ENCODE results near the gene ITCH.
"Not testable (repeated sequence)": the region's sequence is repeated elsewhere in the genome, so short reads cannot be mapped to it uniquely, and the experiment has no call there.

The ITCH gene

DNA sequence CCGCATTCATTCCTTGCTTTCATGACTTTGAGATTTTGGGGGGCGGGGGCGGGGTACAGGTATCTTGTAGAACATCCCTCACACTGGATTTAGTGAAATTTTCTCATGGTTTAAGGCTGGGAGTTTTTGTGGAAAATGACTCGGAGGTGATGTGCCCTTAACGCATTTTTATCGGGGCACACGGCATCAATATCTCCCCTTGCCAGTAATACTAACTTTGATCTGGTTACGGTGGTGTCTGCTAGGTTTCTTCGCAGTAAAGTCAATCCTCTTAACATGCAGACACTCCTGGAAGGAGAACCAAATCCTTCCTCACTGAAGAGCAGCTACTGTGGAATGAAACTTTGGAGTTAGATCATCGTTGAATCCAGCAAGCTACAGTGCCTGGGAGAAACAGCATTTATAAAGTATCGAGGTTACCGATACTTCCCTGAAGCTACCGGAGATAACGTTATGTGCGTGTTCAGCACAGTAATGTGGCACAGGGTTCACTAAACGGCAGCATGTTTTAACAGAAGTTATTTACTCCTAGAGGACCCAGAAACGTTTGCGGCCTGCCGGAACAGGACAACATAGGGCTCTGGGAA is 151.9 kb downstream of the ITCH start:
- no peak for DNase-seq

GRCh38 chr20:34515484-34516246 is 152.6 kb downstream of the ITCH start:
- DNase-seq, result peak; percentile 83

DNA sequence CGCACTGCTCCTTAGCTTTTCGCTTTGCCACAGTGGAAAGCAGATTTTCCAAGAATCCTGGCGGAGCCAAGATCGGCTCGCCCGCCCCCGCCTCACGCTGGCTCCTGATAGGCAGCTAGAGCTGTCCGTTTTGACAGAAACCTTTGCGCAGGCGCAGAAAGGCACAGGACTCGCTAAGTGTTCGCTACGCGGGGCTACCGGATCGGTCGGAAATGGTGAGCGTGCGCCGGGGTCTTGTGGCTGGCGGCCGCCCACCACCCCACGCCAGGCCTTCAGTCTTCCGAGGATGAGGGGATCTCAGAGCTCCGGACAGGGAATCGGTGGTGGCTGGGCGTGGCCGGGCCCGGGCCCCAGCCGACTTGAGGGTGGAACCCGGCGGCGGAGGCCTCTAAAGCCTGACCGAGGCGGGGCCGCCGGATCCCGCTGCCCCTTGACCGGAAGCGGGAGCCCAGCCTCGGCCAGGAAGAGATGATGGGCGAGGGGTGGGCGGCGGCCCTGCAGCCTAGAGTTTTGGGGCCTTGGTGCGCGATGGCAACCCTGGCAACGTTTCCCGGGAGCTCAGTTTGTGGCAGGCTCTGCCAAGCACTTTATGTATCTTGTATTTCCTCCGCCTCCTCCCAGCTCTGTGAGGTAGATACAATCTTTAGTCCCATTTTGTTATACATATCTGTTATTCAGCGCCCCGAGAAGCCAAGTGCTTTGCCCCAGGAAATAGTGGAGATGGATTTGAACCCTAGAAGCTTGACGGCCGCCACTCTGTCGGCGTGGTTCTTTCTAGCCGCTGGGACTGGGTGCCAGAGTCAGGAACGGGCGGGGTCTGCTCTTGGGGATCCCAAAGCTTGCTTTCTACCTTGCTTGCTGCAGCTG is 153.4 kb downstream of the ITCH start, which contains the start of gene DYNLRB1:
Gene DYNLRB1, plus strand, starts transcription at position 176 of the 867 bp plus-strand sequence. Its CDS starts 37 bp downstream, at position 213.
- DNase-seq, result peak; percentile 95

GRCh38 chr20:34517114-34517505 is 154.0 kb downstream of the ITCH start:
- peak; percentile 37 for DNase-seq

GRCh38 chr20:34518863-34519262 is 155.8 kb downstream of the ITCH start:
- not testable (repeated sequence) for DNase-seq

- not testable (repeated sequence) for DNase-seq
These were observed 156.8 kb downstream of the ITCH start for GRCh38 chr20:34519841-34520240.

DNA sequence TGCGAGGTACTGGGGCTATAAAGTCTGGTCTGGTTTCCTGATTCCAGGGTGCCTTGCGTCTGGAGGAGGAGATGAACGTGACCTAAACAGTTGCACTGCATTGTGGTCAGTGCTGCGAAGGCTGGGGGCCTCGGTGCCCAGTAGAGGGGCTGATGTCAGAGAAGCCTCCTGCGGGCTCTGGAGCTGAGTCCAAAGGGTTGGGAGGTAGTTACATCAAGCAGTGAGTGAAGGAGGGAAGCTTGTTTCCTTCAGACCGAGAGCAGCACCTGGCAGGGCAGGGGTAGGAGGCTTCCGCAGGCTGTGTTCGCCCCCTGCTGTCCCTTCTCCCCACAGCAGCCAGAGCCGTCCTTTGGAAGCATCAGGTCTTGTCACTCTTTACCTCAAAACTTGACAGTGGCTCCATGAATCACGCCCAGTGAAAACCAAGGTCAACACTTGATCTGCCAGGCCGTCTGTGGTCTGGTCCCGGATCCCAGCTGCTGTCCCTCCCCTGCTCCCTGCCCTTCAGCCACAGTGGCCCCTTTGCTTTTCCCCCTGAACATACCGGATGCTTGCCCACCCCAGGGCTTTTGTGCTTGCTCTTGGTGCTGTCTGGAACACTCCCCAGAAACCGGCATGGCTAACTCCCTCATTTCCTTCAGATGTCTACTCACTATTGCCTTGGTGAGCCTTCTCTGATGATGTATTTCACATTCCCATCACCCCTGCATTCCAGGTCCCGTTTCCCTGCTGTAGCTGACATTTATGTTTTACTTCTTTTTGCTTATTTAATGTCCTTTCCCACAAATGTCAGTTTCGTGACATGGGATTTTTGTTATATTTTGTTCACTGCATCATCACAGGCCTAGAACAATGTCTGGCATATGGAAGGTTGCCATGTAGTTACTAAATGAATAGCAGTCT is 160.1 kb downstream of the ITCH start:
- DNase-seq, result peak; percentile 50

DNA sequence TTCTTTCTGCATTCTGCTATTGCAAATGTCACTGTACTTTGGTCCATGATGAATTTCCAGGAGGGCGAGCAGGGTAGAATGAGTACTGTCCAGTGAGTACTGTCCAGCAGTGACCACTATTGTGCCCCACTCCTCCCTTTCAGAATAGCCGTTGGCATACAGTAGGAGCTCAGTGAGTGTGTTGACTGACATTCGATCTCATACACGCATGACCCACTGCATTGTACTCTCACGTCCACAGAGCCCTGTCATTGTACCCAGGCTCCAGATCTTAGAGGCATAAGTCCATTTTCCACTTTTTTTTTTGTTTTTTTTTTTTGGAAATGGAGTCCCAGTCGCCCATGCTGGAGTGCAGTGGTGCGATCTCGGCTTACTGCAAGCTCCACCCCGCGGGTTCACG is 161.4 kb downstream of the ITCH start:
- no peak for DNase-seq

DNA sequence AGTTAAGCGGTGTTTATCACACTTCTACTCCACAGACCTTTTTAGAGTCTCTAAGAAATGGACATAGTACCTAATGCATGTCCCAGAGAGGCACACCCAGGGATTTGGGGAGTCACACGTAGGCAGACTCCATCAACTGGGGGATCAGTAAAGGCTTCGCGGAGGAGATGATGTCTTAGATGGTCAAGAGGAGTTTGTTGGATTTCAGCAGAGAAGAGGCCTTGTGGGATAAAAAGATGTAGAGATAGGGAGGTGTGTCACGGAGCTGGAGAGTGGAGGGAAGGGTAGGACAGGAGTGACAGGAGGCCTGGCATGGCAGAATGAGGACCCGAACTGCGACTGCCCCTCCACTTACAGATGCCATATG is 162.3 kb downstream of the ITCH start:
- DNase-seq, result no peak

- no peak for DNase-seq
These were observed 162.8 kb downstream of the ITCH start for GRCh38 chr20:34525709-34526416.

DNA sequence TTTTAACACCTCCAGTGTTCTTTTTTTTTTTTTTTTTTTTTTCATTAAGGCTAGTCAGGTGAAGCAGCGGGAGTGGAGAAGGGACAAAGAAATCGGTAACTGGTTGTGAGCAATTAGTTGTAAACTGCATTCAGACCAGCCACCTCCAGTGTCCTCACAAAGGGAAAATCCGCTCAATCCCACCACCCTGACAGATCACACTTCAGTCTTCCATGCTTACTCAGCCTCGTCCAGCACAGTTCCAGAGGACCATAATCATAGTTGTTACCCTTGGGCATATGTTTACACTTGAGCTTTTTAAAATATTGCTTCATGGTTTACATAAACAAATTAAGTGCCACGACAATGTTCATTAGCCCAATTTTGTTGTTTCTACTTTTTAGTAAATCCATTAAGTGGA is 163.4 kb downstream of the ITCH start:
- no peak for DNase-seq

GRCh38 chr20:34527016-34527415 is 163.9 kb downstream of the ITCH start:
- no peak for DNase-seq

GRCh38 chr20:34528921-34529297 is 165.8 kb downstream of the ITCH start:
- no peak for DNase-seq

DNA sequence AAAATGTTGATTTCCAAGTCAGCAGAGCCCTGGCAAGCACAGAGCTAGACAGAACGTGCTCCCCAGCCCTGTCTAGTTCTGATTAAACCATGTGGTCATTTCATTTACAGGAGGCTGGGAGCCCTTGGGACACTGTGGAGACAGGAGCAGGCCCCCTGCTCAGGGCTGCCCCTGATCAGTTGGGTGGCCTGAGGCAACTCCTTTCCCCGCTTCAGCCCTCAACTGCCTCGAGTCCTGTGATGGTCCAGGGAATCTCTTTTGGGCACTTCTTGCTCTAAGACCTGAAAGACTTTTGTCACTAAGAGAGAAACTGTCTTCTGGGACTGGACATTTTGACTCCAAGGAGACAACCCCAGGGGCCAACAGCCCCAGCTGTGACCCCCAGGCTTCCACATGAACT is 166.7 kb downstream of the ITCH start:
- no peak for DNase-seq

DNA sequence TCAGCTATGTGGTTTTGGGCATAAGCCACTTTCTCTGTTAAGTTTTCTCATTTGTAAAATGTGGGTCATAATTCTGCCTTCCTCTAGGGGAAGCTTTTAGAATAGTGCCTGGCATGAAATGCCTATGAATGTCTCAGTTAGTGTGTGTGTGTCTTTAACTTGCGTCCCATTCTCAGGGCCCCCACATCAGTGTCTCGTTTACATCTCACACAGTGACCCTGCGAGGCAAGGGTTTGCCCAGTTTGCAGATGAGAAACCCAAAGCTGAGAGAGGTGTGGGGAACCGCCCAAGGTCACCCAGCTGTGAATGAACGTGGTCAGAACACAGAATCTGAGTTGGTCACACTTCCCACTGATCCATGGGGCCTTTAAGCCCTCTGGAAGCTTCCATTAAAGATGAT is 167.3 kb downstream of the ITCH start:
- no peak for DNase-seq

DNA sequence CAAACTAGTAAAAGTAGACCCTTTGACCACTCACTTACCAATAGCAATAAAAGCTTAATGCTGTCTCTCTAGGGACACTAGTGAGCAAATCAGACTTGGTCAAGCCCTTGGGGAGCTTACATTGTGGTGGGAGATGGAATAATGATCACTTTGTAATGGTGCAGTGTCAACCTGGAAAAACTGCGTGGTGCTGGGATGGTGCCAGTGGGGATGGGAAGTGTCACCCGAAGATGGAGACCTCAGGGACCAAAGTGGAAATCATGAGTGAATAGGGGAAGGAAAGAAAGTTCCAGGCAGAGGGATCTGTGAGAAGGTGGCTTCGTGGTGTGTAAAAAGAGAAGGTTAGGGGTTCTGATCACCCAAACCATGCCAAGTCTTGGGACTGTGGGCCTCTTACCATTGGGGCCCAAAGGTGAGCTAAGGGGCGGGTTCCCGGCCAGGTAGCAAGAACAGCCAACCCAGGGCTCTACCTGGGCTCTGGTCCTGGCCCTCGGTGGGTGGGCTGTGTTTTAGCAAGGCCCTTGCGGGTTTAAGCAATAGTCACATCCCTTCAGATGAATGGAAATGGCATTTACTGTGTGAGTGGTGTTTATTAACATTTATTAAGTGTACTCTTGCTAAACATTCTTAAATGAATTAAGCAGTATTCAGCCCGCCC is 168.7 kb downstream of the ITCH start:
- DNase-seq, result no peak

- no peak for DNase-seq
These were observed 169.2 kb downstream of the ITCH start for GRCh38 chr20:34532320-34532719.

- DNase-seq, result no peak
These were observed 169.7 kb downstream of the ITCH start for GRCh38 chr20:34532756-34533155.

GRCh38 chr20:34534391-34535165 is 171.5 kb downstream of the ITCH start:
- no peak for DNase-seq

GRCh38 chr20:34535301-34535840 is 172.3 kb downstream of the ITCH start:
- DNase-seq, result no peak
